Left colon (tissue), 2 donors: ENCODE results near the gene NELFCD. TPM values are rescaled to one million over a fixed set of nuclear protein-coding genes. Genes with fewer than 3 reads are reported as not detected.
"Not testable (repeated sequence)": the region's sequence is repeated elsewhere in the genome, so short reads cannot be mapped to it uniquely, and the experiment has no call there.

ENCODE experiments used
- ATAC-seq: fragments of 200-7000 bp; cut with Tn5 transposase; one replicate; pipeline ENCODE4 v1.9.1; 2020; ENCODE audit warnings: mild to moderate bottlenecking, moderate library complexity
- DNase-seq, 2 donors: peaks; one replicate each; pipeline ENCODE4 v3.0.0-alpha.2; 2020
- intact Hi-C, 2 donors: fragments of 100-400 bp; cut with DNase I in 1 of 2; cut with micrococcal nuclease in 1 of 2; formaldehyde crosslinking; loops; one replicate each; pipeline versions ENCODE4 v1.11.2 to v1.14.0; 2022; cut with DNase I, micrococcal nuclease
- total RNA-seq, 2 donors: library from RNA; stranded (reverse); fragmentation: NEBNext Ultra II Directional; extraction: Animal tissue kit (Norgen Biotek cat#: 25700); gene quantifications; one replicate each; pipeline ENCODE4 v1.2.1, GENCODE V29; 2021
- donor health status: DM: no; HTN: no; CAD: no.
- donor health status: DM: yes; HTN: yes; CAD: no.

Gene NELFCD
- total RNA-seq, 2 donors from 2014 or later = 41.2 to 43.5 TPM

DNA sequence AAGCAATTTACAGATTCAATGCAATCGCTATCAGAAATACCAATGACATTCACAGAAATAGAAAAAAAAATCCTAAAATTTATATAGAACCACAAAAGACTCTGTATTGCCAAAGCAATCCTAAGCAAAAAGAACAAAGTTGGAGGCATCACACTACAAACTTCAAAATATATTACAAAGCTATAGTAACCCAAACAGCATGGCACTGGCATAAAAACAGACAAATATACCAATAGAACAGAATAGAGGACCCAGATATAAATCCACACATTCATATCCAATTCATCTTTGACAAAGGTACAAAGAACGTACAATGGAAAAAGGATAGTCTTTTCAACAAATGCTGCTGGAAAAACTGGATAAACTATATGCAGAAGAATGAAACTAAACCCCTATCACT is 11.6 kb upstream of the NELFCD start:
- no peak for DNase-seq
- ATAC-seq = no peak
- intact Hi-C loops = no loop called here

- DNase-seq (no peak), ATAC-seq (no peak)
- intact Hi-C loops = no loop called here
These were observed 10.9 kb upstream of the NELFCD start for GRCh38 chr20:58970146-58970545.

DNA sequence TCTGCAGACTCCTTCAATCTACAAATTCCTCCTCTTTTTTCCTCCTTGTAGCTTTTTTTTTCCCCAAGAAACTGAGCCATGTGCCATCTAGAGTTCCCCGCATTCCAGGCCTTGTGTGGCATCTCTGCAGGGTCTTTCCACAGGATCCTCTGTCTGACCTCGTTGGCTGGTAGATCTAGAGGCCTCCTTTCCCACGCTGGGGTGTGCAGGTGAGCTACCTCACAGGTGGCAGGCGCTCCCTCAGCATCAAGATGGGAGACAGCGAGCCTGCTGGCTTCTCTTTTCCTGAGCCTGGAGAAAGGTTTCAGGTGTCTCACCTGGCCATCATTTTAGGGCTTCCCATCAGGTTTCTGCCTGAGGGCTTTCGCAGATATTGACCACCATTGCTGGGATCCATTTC is 9.6 kb upstream of the NELFCD start:
- no peak for ATAC-seq
- DNase-seq = no peak
- intact Hi-C loops = no loop called here

DNA sequence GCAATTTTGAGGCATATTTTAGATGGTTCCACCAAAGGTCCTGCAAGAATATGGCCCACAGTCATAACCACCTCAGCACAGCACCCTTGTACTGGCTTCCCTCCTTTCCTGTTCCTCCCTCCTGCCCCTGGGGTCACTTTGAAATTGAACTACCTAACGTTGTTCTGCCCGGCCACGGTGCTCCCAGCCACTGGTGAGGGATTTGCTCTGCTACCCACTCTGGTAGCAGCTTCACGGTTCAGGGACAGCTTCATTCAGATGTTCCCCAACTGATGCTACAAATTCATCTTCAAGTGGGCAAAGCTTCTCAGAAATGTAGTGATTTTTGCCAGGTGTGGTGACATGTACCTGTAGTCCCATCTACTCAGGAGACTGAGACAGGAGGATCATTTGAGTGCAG is 7.9 kb upstream of the NELFCD start:
- ATAC-seq = no peak

GRCh38 chr20:58973866-58974265 is 7.2 kb upstream of the NELFCD start:
- ATAC-seq = no peak
- DNase-seq = no peak
- intact Hi-C loops = no loop called here

More for the DNA sequence above, 7.9 kb upstream of the NELFCD start:
- intact Hi-C loops = no loop called here
- no peak for DNase-seq

DNA sequence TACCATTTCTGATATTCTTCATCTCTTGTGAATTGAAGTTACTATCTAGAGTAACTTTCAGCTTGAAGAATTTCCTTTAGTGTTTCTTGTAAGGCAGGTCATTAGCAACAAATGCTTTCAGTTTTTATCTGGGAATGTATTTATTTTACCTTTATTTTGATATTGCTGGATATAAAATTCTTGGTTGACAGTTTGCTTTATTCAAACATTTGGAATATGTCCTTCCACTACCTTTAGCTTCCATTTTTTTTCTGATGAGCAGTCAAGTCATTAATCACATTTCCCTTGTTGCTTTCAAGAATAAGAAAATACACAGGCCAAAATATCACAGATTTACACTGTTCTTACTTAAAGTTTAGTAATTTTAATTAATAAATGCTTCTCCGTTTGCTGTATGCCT is 5.7 kb upstream of the NELFCD start:
- no peak for DNase-seq

GRCh38 chr20:58976061-58976730 is 4.9 kb upstream of the NELFCD start:
- intact Hi-C loops = no loop called here
- no peak for DNase-seq
- no peak for ATAC-seq

More for the DNA sequence above, 5.7 kb upstream of the NELFCD start:
- intact Hi-C loops = no loop called here
- ATAC-seq = no peak

DNA sequence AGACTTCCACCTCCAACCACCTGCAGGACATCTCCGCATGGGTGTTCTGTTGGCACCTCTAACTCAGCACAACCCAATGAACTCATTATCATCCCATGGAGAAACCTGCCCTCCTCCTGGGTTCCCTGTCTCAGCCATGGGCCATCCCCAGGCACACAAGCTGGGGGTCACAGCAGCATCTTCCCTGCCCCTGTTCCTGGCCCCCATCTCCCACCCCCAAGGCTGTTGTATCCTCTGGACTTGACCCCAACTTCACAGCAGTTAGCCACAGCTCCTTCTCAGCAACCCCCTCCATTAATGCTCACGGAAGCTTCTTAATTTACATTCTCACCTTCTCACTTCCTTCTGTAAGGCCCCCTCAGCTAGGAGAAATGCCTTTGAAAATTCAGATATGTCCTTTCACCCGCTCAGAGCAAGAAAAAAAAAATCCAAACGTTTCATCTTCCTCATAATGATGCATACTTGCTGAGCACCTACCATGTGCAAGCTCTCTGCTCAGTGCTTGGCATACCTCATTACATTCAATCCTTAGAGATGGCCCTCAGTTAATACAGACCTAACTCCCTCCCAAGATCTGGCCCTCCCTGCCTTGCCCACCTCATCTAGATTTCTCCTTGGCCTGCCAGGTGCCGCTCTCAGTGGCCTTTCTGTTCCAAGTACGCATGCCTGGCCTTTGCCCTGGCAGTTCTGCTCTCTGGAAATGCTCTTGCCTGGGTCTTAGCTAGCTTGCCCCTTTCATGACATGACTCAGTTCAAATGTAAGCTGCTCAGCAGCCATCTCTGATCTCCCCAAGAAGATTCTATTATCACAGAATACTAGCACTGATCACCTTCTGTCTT is 2.5 kb upstream of the NELFCD start:
- ATAC-seq = no peak
- intact Hi-C loops = no loop called here
- no peak for DNase-seq

GRCh38 chr20:58981628-58982364 is 740 bp downstream of the NELFCD start:
- intact Hi-C loops = no loop called here

DNA sequence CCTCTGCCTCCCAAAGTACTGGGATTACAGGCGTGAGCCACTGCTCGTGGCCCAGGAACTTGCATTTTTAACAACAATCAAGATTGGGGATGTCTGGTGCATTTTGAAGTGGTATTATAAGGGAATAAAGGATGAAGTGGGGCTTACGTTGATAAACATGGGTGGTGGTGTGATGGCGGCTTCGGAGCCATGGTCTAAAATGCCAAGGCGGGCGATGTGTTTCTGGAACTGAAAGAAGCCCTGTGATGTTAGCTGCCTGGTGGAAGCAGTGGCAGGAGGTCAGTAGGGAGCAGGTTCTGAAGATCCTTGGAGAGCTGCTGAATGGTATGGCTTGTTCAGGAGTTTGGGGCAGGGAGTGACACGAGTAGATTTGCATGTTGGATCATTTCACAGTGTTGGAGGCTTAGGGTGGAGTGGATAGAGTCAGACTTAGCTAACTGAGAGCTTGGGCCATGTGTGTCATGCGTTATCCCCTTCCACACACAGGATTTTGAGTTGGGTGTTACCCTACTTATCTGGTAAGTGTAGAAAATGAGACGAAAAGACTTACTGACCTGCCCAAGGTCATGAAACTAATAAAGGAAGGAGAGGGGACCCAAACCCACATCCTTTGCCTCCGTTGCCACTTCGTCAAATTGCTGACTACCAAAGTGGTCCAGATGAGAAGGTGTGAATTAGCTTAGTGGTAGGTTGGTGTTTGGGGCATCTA is 1.5 kb downstream of the NELFCD start:
- DNase-seq (no peak), ATAC-seq (no peak)
- intact Hi-C loops = no loop called here

More at GRCh38 chr20:58981628-58982364, 740 bp downstream of the NELFCD start:
- no peak for ATAC-seq
- no peak for DNase-seq

DNA sequence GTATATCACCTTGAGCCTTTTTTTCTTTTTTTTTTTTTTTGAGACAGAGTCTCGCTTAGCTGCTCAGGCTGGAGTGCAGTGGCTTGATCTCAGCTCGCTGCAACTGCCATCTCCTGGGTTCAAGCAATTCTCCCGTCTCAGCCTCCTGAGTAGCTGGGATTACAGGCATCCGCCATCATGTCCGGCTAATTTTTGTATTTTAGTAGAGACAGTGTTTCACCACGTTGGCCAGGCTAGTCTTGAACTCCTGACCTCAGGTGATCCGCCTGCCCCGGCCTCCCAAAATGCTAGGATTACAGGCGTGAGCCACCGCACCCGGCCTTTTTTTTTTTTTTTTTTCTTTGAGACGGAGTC is 2.0 kb downstream of the NELFCD start:
- intact Hi-C loops, DNase-seq, ATAC-seq: not testable (repeated sequence)

DNA sequence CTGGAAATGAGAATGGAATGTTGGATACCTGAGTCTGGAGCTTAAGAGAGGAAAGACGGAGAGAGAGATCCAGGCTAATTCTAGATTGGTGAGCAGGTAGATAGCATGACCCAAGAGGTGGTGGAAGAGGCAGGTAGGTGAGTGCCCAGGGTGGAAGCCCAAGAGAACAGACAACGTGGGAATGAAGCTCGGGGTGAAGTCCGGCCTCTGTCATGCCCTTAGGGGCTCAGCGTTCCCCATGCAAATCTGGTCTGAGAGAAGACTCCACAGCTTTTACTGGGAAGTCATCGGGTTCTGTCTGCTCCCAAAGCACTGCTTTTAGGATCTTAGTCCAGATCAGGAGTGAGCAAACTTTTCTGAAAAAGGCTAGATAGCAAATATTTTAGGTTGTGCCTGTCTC is 3.6 kb downstream of the NELFCD start:
- DNase-seq = no peak
- intact Hi-C loops = no loop called here
- no peak for ATAC-seq

DNA sequence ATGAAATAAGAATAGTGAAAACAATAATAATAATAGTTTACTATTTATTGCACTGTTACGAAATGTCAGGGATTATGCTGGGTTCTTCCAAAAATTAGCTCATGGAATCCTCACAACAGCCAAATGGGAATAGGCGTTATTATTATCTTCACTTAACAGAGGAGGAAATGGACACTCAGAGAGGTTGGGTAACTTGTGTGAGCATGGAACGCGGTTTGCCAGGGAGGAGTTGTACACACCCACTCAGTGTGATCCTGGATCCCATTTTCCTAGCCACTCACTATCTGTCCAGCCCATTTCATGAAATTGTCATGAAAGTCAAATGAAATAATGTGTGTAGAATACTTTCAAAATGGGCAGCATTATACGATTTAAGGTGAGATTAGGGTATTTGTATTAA is 4.6 kb downstream of the NELFCD start:
- DNase-seq = no peak
- intact Hi-C loops = no loop called here

DNA sequence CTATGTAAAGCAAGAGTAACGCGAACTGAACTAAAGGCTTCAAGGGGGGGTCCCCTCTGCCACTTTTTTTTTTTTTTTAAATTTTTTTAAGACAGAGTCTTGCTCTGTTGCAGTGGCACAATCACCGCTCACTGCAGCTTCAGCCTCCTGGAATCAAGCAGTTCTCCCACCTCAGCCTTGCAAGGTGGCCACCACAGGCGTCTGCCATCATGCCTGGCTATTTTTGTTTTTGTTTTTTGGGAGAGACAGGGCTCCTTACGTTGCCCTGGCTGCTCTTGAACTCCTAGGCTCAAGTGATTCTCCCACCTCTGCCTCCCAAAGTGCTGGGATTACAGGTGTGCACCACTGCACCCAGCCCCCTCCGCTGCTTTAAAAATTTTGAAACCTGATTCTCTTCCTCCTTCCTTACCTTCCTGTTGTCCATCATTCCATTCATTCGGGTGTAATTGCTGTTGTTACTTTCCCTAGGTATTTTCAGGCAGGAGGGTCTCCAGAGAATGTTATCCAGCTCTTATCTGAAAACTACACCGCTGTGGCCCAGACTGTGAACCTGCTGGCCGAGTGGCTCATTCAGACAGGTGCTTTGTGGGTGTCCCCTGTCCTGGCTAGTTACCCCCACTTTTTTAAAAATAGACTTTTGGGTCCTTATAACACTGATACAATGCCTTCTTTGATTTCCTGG is 5.4 kb downstream of the NELFCD start:
- intact Hi-C loops = no loop called here
- ATAC-seq = no peak
- no peak for DNase-seq

More for the DNA sequence above, 4.6 kb downstream of the NELFCD start:
- no peak for ATAC-seq

- intact Hi-C loops = no loop called here
- ATAC-seq (no peak), DNase-seq (no peak)
These were observed 6.0 kb downstream of the NELFCD start for GRCh38 chr20:58986968-58987517.

- intact Hi-C loops = no loop called here
- ATAC-seq = no peak
These were observed 6.9 kb downstream of the NELFCD start for GRCh38 chr20:58987790-58988564.

GRCh38 chr20:58988565-58988882 is 7.5 kb downstream of the NELFCD start:
- intact Hi-C loops = no loop called here
- DNase-seq (no peak), ATAC-seq (no peak)

More at GRCh38 chr20:58987790-58988564, 6.9 kb downstream of the NELFCD start:
- no peak for DNase-seq

GRCh38 chr20:58989196-58989595 is 8.1 kb downstream of the NELFCD start:
- peak; percentile 2 for ATAC-seq
- DNase-seq = no peak

More at GRCh38 chr20:58989196-58989595, 8.1 kb downstream of the NELFCD start:
- intact Hi-C loops = no loop called here
